GM12865 (cell line): Measurements from ENCODE around the gene ELP4.

Experiments used
- DNase-seq: peaks from one replicate; pipeline ENCODE4 v3.0.0; 2010; ENCODE audit warnings: low read depth
- H3K4me3 ChIP-seq: 2 replicates; pipeline ENCODE4 v1.5.1; 2011; ENCODE audit warnings: mild to moderate bottlenecking, low read depth, low read length, control low read depth
- TF ChIP-seq, protein P1 (sequence below): IDR thresholded peaks from 2 replicates; pipeline ENCODE4 v1.5.1; 2011; ENCODE audit warnings: low read length, control low read depth, low read depth, inconsistent platforms; ENCODE audit not compliant: insufficient read depth; ENCODE audit errors: missing control alignments

ELP4 gene

DNA sequence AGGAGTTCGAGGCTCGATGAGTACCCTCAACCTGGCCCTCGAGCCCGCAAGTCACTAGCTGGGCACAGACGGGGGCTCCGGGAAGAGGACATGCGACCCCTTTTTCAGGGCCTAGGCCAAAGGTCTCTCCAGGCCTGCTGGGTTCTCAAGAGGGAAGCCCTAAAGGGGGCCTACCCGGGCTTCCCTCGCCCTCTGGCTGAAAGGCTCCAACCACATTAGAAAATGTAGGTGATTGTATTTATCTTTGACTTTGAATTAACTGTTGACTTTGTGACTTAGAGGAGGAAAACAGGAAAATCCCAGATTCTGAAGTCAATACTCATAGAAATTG, 308.8 kb downstream of the ELP4 start:
- TF ChIP-seq, protein P1, sequence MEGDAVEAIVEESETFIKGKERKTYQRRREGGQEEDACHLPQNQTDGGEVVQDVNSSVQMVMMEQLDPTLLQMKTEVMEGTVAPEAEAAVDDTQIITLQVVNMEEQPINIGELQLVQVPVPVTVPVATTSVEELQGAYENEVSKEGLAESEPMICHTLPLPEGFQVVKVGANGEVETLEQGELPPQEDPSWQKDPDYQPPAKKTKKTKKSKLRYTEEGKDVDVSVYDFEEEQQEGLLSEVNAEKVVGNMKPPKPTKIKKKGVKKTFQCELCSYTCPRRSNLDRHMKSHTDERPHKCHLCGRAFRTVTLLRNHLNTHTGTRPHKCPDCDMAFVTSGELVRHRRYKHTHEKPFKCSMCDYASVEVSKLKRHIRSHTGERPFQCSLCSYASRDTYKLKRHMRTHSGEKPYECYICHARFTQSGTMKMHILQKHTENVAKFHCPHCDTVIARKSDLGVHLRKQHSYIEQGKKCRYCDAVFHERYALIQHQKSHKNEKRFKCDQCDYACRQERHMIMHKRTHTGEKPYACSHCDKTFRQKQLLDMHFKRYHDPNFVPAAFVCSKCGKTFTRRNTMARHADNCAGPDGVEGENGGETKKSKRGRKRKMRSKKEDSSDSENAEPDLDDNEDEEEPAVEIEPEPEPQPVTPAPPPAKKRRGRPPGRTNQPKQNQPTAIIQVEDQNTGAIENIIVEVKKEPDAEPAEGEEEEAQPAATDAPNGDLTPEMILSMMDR, result no peak
- no peak for DNase-seq
- H3K4me3 ChIP-seq, result no peak overlapping the region

DNA sequence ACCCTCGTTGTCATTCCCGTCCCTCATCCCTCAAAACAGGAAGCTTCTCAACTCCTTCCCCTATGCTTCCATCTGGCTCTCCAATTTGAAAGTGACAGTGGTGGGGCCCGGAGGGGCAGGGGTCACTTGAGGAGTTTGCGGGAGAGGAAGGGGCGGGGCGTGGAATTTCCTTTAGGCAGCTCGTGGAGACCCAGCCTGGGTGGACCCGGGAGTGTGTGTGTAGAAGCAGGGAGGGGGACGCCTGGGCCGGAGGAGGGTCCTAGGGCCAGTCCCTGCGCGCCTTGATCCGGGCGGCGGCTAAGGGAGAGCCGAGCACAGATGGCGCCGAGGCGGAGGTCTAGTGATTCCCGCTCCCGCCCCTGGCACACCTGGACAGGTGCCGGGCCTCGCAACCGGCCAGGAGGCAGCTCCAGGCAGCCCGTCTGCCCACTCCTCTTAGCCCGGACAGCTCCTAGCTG, 309.3 kb downstream of the ELP4 start:
- DNase-seq, result no peak
- TF ChIP-seq, protein P1, result no peak
- H3K4me3 ChIP-seq, result no peak overlapping the region

DNA sequence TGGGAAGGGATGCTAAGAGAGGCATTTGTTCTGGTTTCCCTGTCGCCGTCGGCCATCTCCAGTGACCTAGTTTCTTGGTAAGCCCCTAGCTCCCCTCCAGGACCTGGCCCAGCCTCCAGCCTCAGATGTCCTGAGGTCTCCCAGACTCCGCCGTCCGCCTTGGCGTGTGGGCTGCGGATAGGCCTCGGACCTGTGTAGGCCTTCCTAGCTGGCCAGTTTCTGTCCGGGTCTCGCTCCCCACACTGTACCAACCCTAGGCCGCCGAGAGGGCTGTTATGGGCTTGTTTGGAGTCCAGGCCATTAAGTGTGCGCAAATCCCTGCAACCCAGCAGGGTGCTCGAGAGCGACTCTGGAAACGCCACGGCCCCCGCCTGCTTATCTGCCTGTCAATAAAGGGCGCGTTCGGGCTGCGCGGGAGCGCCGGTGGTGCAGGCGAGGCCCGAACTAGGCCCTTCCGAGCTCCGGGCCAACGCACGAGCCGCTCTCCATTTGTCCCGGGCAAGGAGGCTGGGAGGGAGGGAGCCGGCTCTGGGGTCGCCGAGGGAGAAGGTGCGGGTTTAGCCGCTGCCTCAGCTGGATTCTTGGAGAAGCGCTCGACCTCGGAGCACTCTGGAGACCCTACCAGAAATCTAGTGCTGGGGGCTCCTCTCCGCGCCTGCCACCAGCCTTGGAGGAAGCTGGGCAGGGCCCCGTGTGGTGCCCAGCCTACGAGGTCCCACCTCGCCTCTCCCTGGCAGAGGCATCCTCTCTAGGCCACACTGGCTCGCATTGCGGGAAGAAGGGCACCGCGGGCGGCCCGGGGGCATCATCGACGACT, 310.3 kb downstream of the ELP4 start:
- TF ChIP-seq, protein P1, result no peak
- no peak overlapping the region for H3K4me3 ChIP-seq

DNA sequence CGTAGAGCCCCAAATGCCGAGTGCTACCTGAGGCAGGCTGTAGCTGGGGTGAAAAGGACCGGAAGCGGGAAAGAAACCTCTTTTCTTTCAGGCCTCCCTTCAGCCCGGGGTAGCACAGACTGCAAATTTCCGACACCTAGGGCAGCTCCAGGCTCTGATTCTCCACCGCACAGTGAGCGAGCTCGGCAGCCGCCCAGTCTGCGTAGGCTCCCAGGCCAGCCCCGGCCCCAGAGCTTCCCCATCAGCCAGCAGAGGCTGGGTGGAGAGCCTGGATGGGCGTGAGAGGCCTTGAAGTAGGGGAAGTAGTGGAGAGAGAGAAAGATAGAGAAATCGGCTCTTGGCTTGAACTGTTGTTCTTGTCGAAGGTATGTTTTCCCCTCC, 310.9 kb downstream of the ELP4 start:
- no peak overlapping the region for H3K4me3 ChIP-seq
- TF ChIP-seq, protein P1, result no peak
- no peak for DNase-seq

More for the DNA sequence above, 310.3 kb downstream of the ELP4 start:
- DNase-seq, result no peak

DNA sequence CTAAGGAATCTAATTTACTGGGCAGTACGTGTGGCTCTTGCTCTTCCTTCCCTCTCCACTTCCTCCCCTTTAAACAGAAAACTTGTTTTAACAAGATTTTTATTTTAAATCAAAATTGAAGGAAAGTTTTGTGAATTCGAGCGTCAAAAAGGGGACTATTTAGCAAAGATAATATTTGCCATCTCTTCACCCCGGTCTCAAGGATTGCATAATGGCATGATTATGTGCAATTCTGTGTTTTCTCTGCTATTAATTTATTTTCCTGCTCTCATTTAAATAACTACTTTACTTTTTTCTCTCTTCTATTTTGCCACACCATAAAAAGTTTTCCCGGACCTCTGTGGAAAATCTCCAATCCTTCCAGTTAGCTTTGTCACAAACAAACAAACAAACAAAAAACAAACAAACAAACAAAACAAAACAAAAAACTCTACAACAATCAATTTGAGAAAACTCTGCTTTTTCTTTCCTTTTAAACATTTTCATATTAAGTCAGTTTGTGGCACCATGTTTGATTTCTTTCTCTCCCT, 311.7 kb downstream of the ELP4 start:
- no peak overlapping the region for H3K4me3 ChIP-seq
- DNase-seq, result no peak
- TF ChIP-seq, protein P1, result no peak

DNA sequence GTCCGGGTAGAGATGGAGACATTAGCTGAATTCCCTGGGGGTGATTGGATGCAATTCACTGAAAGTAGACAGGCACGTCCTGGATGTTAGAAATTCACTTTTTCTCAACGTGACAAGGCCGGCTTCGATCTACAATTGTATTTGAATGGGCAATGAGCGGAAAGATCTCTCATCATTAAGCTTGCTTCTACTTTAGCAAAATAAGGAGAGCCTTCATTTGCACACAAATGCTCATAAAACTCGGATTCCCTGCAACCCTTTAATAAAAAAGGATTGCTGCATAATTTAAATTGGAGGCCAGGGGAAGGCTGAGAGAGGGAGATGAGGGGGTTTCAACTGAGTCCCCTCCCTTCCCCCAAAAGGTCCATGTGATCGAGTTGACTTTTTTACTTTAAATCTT, 312.2 kb downstream of the ELP4 start:
- DNase-seq, result no peak
- TF ChIP-seq, protein P1, result no peak
- no peak overlapping the region for H3K4me3 ChIP-seq
